Panc1 (cell line): ENCODE measurements around the gene FKBP1B. TPM values are rescaled to one million over a fixed set of nuclear protein-coding genes. Genes with fewer than 3 reads are reported as not detected.

Experiments
- ATAC-seq: fragments of 200-7000 bp; cut with Tn5 transposase; 2 replicates; pipeline ENCODE4 v1.9.1; 2020; ENCODE audit warnings: mild to moderate bottlenecking, moderate library complexity
- BruUV-seq: library from RNA; stranded (reverse); fragments of 400-500 nt; replicated peaks from 2 replicates; lab custom pipeline; 2021; lab: Mats Ljungman, UMichigan
- CTCF ChIA-PET: fragments of 300-600 bp; sonication (Branson Sonifier 250); formaldehyde crosslinking; loops from one replicate; lab custom pipeline; 2022; ENCODE audit warnings: antibody characterized with exemption; lab: Charles Lee
- POLR2A ChIA-PET: fragments of 300-600 bp; sonication (Branson Sonifier 250); formaldehyde crosslinking; loops from one replicate; lab custom pipeline; 2022; ENCODE audit warnings: antibody characterized with exemption; lab: Charles Lee
- DNase-seq: peaks from one replicate; pipeline ENCODE4 v3.0.0-alpha.2; 2010; ENCODE audit warnings: low read depth, low spot score
- H3K27ac ChIP-seq: 2 replicates; pipeline ENCODE4 v1.5.1; 2011; ENCODE audit warnings: mild to moderate bottlenecking, low read length, inconsistent platforms
- H3K27me3 ChIP-seq: fragments of 200-500 bp; sonication (Bioruptor generic); 2 replicates; pipeline ENCODE4 v1.6.0; 2014; ENCODE audit warnings: low read length, inconsistent platforms; ENCODE audit not compliant: control insufficient read depth, insufficient read depth
- H3K36me3 ChIP-seq: fragments of 200-500 bp; sonication (Bioruptor generic); 2 replicates; pipeline ENCODE4 v1.5.1; 2014; ENCODE audit warnings: inconsistent platforms, mild to moderate bottlenecking, low read length, moderate library complexity; ENCODE audit not compliant: control insufficient read depth, insufficient read depth
- H3K4me1 ChIP-seq: 2 replicates; pipeline ENCODE4 v1.5.1; 2011; ENCODE audit warnings: inconsistent platforms, mild to moderate bottlenecking, low read length, moderate library complexity; ENCODE audit not compliant: control insufficient read depth, insufficient read depth
- H3K4me3 ChIP-seq, 2 experiments: 2 replicates each; pipeline ENCODE4 v1.5.1; 2011 to 2012; ENCODE audit warnings: low read depth in 2 of 2, low read length in 2 of 2, mild to moderate bottlenecking in 2 of 2, inconsistent platforms in 1 of 2, moderate library complexity in 1 of 2
- H3K9me3 ChIP-seq: fragments of 200-500 bp; sonication (Bioruptor generic); 2 replicates; pipeline ENCODE4 v1.5.1; 2014; ENCODE audit warnings: low read depth, mild to moderate bottlenecking, inconsistent platforms, low read length, moderate library complexity; ENCODE audit not compliant: control insufficient read depth, insufficient read depth
- CTCF ChIP-seq: fragments of 450-650 bp; IDR thresholded peaks from 2 replicates; pipeline ENCODE4 v1.5.1; 2017; ENCODE audit warnings: mild to moderate bottlenecking
- POLR2AphosphoS5 ChIP-seq: IDR thresholded peaks from 2 replicates; pipeline ENCODE4 v1.6.1; 2012; ENCODE audit warnings: mild to moderate bottlenecking, low read depth, low read length, moderate library complexity
- REST ChIP-seq, 2 experiments: IDR thresholded peaks; 2 replicates each; pipeline ENCODE4 v1.6.1; 2011 to 2012; ENCODE audit warnings: low read depth in 2 of 2, control low read depth in 1 of 2, low read length in 1 of 2, mild to moderate bottlenecking in 1 of 2, moderate library complexity in 1 of 2; ENCODE audit not compliant: insufficient read depth in 1 of 2
- SIN3A ChIP-seq: IDR thresholded peaks from 2 replicates; pipeline ENCODE4 v1.6.1; 2012; ENCODE audit warnings: low read depth, mild to moderate bottlenecking, low read length, moderate library complexity, borderline replicate concordance; ENCODE audit not compliant: insufficient read depth
- TCF7L2 ChIP-seq: IDR thresholded peaks from 2 replicates; pipeline ENCODE4 v1.6.1; 2011; ENCODE audit warnings: mild to moderate bottlenecking, low read depth, low read length, inconsistent platforms
- in situ Hi-C: cut with HindIII; loops from 2 replicates; pipeline ENCODE4 v1.10.0; 2016; ENCODE audit warnings: low sequenced_read_pairs, low pct_unique_long_range_greater_than_20kb
- intact Hi-C: fragments of 100-400 bp; cut with micrococcal nuclease; formaldehyde crosslinking; loops from one replicate; pipeline ENCODE4 v1.10.0; 2022; ENCODE audit not compliant: unreplicated experiment
- total RNA-seq: library from RNA; stranded (reverse); gene quantifications from one replicate; pipeline ENCODE4 v1.2.1, GENCODE V29; 2021; ENCODE audit not compliant: unreplicated experiment

The FKBP1B gene
- total RNA-seq, 1 experiment from 2014 or later = 19.9 TPM

DNA sequence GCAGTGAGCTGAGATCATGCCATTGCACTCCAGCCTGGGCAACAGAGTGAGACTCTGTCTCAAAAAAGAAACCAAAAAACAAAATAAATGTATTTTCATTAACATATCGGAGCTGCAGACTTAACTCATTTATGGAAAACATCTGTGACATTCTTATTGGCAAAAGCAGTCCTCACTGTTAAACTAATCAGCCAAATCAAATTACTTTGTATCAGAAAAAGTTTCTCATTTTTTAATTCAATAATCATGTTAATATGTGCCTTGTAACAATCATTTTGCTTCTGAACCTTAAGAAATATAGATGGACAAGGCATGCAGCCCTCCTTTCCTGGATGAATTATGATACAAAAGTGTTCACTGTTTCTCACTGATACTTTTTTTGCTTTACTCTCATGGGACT lies 53.1 kb downstream of the FKBP1B start:
- BruUV-seq = no TSS peak
- ATAC-seq (no peak), DNase-seq (no peak)
- intact Hi-C loops = no loop called here
- no peaks in the 10 kb centered on the region for H3K27me3 ChIP-seq
- H3K36me3 ChIP-seq = no peaks in the 10 kb centered on the region
- in situ Hi-C loops = no loop called here
- CTCF ChIA-PET = no interaction called here
- TF ChIP-seq REST (IDR thresholded peaks at IDR 0.05; ENCODE audit: insufficient read depth in 1 of 2, low read depth in 2 of 2, low read length in 1 of 2) = no peak
- no peak for TF ChIP-seq SIN3A
- TF ChIP-seq POLR2AphosphoS5 = no peak
- TF ChIP-seq CTCF = no peak
- TF ChIP-seq TCF7L2 = no peak
- H3K4me1 ChIP-seq = no peaks in the 10 kb centered on the region
- POLR2A ChIA-PET = interaction anchor here (0.6 kb wide), 1 partner anchor 17 kb away, joined by 7 read pairs; no protein-coding TSS in a partner anchor
- no peak overlapping the region for H3K4me3 ChIP-seq
- H3K27ac ChIP-seq = no peak overlapping the region
- H3K9me3 ChIP-seq = no peaks in the 10 kb centered on the region

GRCh38 chr2:24104110-24104650 lies 54.6 kb downstream of the FKBP1B start:
- Histone ChIP-seq H3K9me3 (no peaks in the 10 kb centered on the region), H3K4me1 (no peaks in the 10 kb centered on the region), H3K27me3 (no peaks in the 10 kb centered on the region), H3K4me3 (no peak overlapping the region), H3K36me3 (no peaks in the 10 kb centered on the region), H3K27ac (no peak overlapping the region)
- in situ Hi-C loops = no loop called here
- intact Hi-C loops = no loop called here
- no peak for ATAC-seq
- TF ChIP-seq CTCF = no peak
- TF ChIP-seq TCF7L2 = no peak
- no peak for TF ChIP-seq SIN3A
- no peak for TF ChIP-seq POLR2AphosphoS5
- TF ChIP-seq REST (IDR thresholded peaks at IDR 0.05; ENCODE audit: insufficient read depth in 1 of 2, low read depth in 2 of 2, low read length in 1 of 2) = no peak
- no TSS peak for BruUV-seq
- ChIA-PET CTCF (interaction anchor here (0.6 kb wide), 1 partner anchor 1605 kb away, joined by 3 read pairs; no protein-coding TSS in a partner anchor), POLR2A (interaction anchor here (0.6 kb wide), 1 partner anchor 12 kb away, joined by 7 read pairs; no protein-coding TSS in a partner anchor)
- no peak for DNase-seq
